K562 (cell line): ENCODE results near the gene DCST1. TPM values are rescaled to one million over a fixed set of nuclear protein-coding genes. Genes with fewer than 3 reads are reported as not detected.
A peak's percentile ranks its signal among the peaks of the same experiment; 100 is the strongest.

Source experiments
- FIP1L1 ChIP-seq: fragments of 200-400 bp; formaldehyde crosslinking; IDR thresholded peaks from 2 replicates; pipeline ENCODE4 v1.6.1; 2018; ENCODE audit warnings: mild to moderate bottlenecking, low read depth, low read length; ENCODE audit not compliant: poor library complexity, severe bottlenecking
- FOXK1 ChIP-seq: sonication (generic); formaldehyde crosslinking; IDR thresholded peaks from 2 replicates; pipeline ENCODE4 v1.8.0; 2022; ENCODE audit warnings: missing genetic modification reagents, mild to moderate bottlenecking, borderline replicate concordance
- IRF2 ChIP-seq: sonication (generic); formaldehyde crosslinking; IDR thresholded peaks from 2 replicates; pipeline ENCODE4 v1.8.1; 2022; ENCODE audit warnings: mild to moderate bottlenecking, missing genetic modification reagents
- KLF1 ChIP-seq: fragments of 450-650 bp; IDR thresholded peaks from 2 replicates; pipeline ENCODE4 v1.6.1; 2016; ENCODE audit warnings: missing genetic modification characterization, missing compliant biosample characterization
- MAZ ChIP-seq, 2 experiments: fragments of 450-650 bp in 1 of 2; sonication (generic) in 1 of 2; formaldehyde crosslinking; IDR thresholded peaks in 1 of 2; conservative IDR thresholded peaks in 1 of 2; 2 replicates each; pipeline versions ENCODE4 v1.4.0 to v1.5.0; 2020; ENCODE audit warnings: mild to moderate bottlenecking in 1 of 2, missing genetic modification reagents in 1 of 2
- MCM2 ChIP-seq: fragments of 450-650 bp; IDR thresholded peaks from 2 replicates; pipeline ENCODE4 v1.6.1; 2017; ENCODE audit warnings: low read depth, mild to moderate bottlenecking
- ZNF589 ChIP-seq: fragments of 200-800 bp; sonication (Bioruptor generic); IDR thresholded peaks from 2 replicates; pipeline ENCODE4 v1.6.1; 2016; ENCODE audit warnings: low read depth, missing genetic modification characterization, missing compliant biosample characterization
- ZNF780A ChIP-seq: fragments of 250-450 bp; sonication (Bioruptor Pico); IDR thresholded peaks from 2 replicates; pipeline ENCODE4 v1.5.0; 2021; ENCODE audit warnings: mild to moderate bottlenecking
- polyA plus RNA-seq, 8 experiments: library from polyadenylated mRNA; depleted of rRNA in 4 of 8; stranded (reverse) in 5 of 8; unstranded in 3 of 8; fragments of >200 nt; fragmentation: Nextera tagmentation in 2 of 8; fragmentation: Illumina TruSeq in 1 of 8; extraction: Ambion mirVana in 2 of 8; extraction: Trizol in 1 of 8; gene quantifications; 2 replicates each; pipeline versions ENCODE4 v1.2.1 to v1.2.3, GENCODE V29; 2011 to 2014; ENCODE audit warnings: inconsistent platforms in 1 of 8, missing spikeins in 1 of 8
- total RNA-seq, 7 experiments: library from RNA; depleted of rRNA in 6 of 7; stranded (reverse); fragments of >200 nt in 6 of 7; fragmentation: Illumina TruSeq in 2 of 7; extraction: Trizol in 2 of 7; gene quantifications; 2 replicates each; pipeline versions ENCODE4 v1.2.1 to v1.2.3, GENCODE V29; 2011 to 2021; ENCODE audit warnings: low replicate concordance in 1 of 7
- TF ChIP-seq, protein P1 (sequence below), 3 experiments: fragments of 200-800 bp in 1 of 3; fragments of 250-450 bp in 1 of 3; fragments of 450-650 bp in 1 of 3; sonication (Bioruptor Pico) in 1 of 3; sonication (Bioruptor generic) in 1 of 3; formaldehyde crosslinking in 1 of 3; IDR thresholded peaks; 2 replicates each; pipeline versions ENCODE4 v1.6.1 to v1.8.0; 2016 to 2022; ENCODE audit warnings: mild to moderate bottlenecking in 2 of 3, missing genetic modification characterization in 2 of 3, missing compliant biosample characterization in 1 of 3, moderate library complexity in 1 of 3
- TF ChIP-seq, protein P2 (sequence below): fragments of 450-650 bp; IDR thresholded peaks from 2 replicates; pipeline ENCODE4 v1.7.1; 2018; ENCODE audit warnings: mild to moderate bottlenecking, low read depth; ENCODE audit not compliant: partially characterized antibody
- TF ChIP-seq, protein P3 (sequence below): fragments of 450-650 bp; conservative IDR thresholded peaks from 2 replicates; pipeline ENCODE4 v1.6.1; 2016; ENCODE audit warnings: missing genetic modification characterization, low read depth, mild to moderate bottlenecking, missing compliant biosample characterization, moderate library complexity
- TF ChIP-seq, protein P4 (sequence below): sonication (generic); formaldehyde crosslinking; IDR thresholded peaks from 2 replicates; pipeline ENCODE4 v1.8.1; 2023; ENCODE audit warnings: mild to moderate bottlenecking, missing genetic modification reagents, moderate library complexity
- TF ChIP-seq, protein P5 (sequence below): fragments of 250-450 bp; sonication (Bioruptor Pico); IDR thresholded peaks from 2 replicates; pipeline ENCODE4 v1.9.0; 2021; ENCODE audit warnings: mild to moderate bottlenecking, inconsistent platforms

Gene DCST1
- total and polyA plus RNA-seq, 9 of the 15 experiments (the other 6 are each of a cell fraction or from before 2014, with no cell fraction given), result not detected

DNA sequence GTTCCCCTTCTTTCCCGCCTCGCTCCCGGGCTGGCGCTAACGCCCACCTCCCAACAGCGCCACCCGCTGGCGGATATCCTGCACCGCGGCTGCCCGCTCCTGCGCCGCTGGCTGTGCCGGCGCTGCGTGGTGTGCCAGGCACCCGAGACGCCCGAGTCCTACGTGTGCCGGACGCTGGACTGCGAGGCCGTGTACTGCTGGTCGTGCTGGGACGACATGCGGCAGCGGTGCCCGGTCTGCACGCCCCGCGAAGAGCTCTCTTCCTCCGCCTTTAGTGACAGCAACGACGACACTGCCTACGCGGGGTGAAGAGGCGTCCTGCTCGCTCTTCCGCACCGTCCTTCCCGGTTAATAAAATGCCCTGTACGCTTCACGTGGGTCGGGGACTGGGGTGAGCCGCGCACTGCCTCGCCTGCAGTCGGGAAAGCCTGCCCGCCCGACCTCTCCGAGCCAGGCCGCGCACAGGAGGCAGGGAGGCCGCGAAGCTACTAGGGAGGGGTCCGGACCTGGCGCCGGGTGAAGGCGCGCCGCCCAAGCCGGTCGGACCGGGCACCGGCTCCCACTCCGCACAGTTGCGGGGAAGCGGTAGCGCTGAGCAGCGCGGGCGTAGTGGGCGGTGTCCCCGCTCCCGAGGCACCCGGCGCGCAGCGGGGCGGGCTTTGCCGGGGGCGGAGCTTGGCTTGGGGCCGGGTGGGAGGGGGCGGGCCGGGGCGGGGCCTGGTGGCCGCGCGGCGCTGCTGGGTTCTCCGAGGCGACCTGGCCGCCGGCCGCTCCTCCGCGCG is 17.1 kb downstream of the DCST1 start, which contains the start of gene ADAM15 (continued):
- TF ChIP-seq, protein P1, sequence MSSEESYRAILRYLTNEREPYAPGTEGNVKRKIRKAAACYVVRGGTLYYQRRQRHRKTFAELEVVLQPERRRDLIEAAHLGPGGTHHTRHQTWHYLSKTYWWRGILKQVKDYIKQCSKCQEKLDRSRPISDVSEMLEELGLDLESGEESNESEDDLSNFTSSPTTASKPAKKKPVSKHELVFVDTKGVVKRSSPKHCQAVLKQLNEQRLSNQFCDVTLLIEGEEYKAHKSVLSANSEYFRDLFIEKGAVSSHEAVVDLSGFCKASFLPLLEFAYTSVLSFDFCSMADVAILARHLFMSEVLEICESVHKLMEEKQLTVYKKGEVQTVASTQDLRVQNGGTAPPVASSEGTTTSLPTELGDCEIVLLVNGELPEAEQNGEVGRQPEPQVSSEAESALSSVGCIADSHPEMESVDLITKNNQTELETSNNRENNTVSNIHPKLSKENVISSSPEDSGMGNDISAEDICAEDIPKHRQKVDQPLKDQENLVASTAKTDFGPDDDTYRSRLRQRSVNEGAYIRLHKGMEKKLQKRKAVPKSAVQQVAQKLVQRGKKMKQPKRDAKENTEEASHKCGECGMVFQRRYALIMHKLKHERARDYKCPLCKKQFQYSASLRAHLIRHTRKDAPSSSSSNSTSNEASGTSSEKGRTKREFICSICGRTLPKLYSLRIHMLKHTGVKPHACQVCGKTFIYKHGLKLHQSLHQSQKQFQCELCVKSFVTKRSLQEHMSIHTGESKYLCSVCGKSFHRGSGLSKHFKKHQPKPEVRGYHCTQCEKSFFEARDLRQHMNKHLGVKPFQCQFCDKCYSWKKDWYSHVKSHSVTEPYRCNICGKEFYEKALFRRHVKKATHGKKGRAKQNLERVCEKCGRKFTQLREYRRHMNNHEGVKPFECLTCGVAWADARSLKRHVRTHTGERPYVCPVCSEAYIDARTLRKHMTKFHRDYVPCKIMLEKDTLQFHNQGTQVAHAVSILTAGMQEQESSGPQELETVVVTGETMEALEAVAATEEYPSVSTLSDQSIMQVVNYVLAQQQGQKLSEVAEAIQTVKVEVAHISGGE (CRISPR knock-in tag; IDR thresholded peaks at IDR 0.05), result 0 out of 6 replicates have a peak, but pooled peaks of 1 of the 3 experiments have one; percentile 35
- TF ChIP-seq KLF1 (tag) (peak; percentile 73; the same call in 1 of the 2 replicates), IRF2 (CRISPR knock-in tag) (no peak), FOXK1 (CRISPR knock-in tag) (0 out of 2 replicates have a peak, but pooled peaks have one; percentile 39), MCM2 (no peak), FIP1L1 (peak; percentile 80), MAZ (CRISPR knock-in tag; conservative IDR thresholded peaks at IDR 0.05 in 1 of 2, IDR thresholded peaks at IDR 0.05 in 1 of 2) (peak; percentile 41 to 83; a peak in 3 of 4 replicates), ZNF780A (no peak), ZNF589 (CRISPR knock-in tag) (peak; percentile 66; the same call in 1 of the 2 replicates)
- TF ChIP-seq, protein P2, sequence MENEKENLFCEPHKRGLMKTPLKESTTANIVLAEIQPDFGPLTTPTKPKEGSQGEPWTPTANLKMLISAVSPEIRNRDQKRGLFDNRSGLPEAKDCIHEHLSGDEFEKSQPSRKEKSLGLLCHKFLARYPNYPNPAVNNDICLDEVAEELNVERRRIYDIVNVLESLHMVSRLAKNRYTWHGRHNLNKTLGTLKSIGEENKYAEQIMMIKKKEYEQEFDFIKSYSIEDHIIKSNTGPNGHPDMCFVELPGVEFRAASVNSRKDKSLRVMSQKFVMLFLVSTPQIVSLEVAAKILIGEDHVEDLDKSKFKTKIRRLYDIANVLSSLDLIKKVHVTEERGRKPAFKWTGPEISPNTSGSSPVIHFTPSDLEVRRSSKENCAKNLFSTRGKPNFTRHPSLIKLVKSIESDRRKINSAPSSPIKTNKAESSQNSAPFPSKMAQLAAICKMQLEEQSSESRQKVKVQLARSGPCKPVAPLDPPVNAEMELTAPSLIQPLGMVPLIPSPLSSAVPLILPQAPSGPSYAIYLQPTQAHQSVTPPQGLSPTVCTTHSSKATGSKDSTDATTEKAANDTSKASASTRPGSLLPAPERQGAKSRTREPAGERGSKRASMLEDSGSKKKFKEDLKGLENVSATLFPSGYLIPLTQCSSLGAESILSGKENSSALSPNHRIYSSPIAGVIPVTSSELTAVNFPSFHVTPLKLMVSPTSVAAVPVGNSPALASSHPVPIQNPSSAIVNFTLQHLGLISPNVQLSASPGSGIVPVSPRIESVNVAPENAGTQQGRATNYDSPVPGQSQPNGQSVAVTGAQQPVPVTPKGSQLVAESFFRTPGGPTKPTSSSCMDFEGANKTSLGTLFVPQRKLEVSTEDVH, result peak; percentile 92
- TF ChIP-seq, protein P3, sequence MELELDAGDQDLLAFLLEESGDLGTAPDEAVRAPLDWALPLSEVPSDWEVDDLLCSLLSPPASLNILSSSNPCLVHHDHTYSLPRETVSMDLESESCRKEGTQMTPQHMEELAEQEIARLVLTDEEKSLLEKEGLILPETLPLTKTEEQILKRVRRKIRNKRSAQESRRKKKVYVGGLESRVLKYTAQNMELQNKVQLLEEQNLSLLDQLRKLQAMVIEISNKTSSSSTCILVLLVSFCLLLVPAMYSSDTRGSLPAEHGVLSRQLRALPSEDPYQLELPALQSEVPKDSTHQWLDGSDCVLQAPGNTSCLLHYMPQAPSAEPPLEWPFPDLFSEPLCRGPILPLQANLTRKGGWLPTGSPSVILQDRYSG (tag), result 0 out of 2 replicates have a peak, but pooled peaks have one; percentile 27
- TF ChIP-seq, protein P4, sequence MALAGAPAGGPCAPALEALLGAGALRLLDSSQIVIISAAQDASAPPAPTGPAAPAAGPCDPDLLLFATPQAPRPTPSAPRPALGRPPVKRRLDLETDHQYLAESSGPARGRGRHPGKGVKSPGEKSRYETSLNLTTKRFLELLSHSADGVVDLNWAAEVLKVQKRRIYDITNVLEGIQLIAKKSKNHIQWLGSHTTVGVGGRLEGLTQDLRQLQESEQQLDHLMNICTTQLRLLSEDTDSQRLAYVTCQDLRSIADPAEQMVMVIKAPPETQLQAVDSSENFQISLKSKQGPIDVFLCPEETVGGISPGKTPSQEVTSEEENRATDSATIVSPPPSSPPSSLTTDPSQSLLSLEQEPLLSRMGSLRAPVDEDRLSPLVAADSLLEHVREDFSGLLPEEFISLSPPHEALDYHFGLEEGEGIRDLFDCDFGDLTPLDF (CRISPR knock-in tag), result peak; percentile 75; the same call in 1 of the 2 replicates
- TF ChIP-seq, protein P5, sequence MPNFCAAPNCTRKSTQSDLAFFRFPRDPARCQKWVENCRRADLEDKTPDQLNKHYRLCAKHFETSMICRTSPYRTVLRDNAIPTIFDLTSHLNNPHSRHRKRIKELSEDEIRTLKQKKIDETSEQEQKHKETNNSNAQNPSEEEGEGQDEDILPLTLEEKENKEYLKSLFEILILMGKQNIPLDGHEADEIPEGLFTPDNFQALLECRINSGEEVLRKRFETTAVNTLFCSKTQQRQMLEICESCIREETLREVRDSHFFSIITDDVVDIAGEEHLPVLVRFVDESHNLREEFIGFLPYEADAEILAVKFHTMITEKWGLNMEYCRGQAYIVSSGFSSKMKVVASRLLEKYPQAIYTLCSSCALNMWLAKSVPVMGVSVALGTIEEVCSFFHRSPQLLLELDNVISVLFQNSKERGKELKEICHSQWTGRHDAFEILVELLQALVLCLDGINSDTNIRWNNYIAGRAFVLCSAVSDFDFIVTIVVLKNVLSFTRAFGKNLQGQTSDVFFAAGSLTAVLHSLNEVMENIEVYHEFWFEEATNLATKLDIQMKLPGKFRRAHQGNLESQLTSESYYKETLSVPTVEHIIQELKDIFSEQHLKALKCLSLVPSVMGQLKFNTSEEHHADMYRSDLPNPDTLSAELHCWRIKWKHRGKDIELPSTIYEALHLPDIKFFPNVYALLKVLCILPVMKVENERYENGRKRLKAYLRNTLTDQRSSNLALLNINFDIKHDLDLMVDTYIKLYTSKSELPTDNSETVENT, result peak; percentile 57; the same call in 1 of the 2 replicates
